Neural cell (in vitro differentiated cells): ENCODE results near the gene PEAK3. TPM values are rescaled to one million over a fixed set of nuclear protein-coding genes. Genes with fewer than 3 reads are reported as not detected.

Experiments
- H2AFZ ChIP-seq: fragments of 200-600, 300-800 bp; sonication (generic), shearing (Covaris generic); 2 replicates; pipeline ENCODE4 v1.6.0; 2014; ENCODE audit warnings: low read depth, mild to moderate bottlenecking, antibody characterized with exemption, low read length, moderate library complexity
- H3F3A ChIP-seq: fragments of 200-600 bp; shearing (Covaris generic); 2 replicates; pipeline ENCODE4 v1.6.1; 2016; ENCODE audit warnings: mild to moderate bottlenecking, moderate library complexity, mixed read lengths, antibody characterized with exemption, low read length; ENCODE audit not compliant: insufficient read depth, poor library complexity, severe bottlenecking
- H3K27ac ChIP-seq: fragments of 200-600, 300-800 bp; sonication (generic), shearing (Covaris generic); 2 replicates; pipeline ENCODE4 v1.5.1; 2014; ENCODE audit warnings: mild to moderate bottlenecking, low read length, moderate library complexity
- H3K27me3 ChIP-seq: fragments of 300-800, 200-600 bp; sonication (generic), shearing (Covaris generic); 2 replicates; pipeline ENCODE4 v1.6.0; 2014; ENCODE audit warnings: mild to moderate bottlenecking, low read depth, low read length, moderate library complexity; ENCODE audit not compliant: insufficient read depth
- H3K36me3 ChIP-seq: fragments of 300-800, 200-600 bp; sonication (generic), shearing (Covaris generic); 2 replicates; pipeline ENCODE4 v1.5.1; 2014; ENCODE audit warnings: mild to moderate bottlenecking, antibody characterized with exemption, low read length, moderate library complexity; ENCODE audit not compliant: insufficient read depth
- H3K4me2 ChIP-seq: fragments of 300-800, 200-600 bp; sonication (generic), shearing (Covaris generic); 2 replicates; pipeline ENCODE4 v1.6.0; 2014; ENCODE audit warnings: mild to moderate bottlenecking, low read length
- H3K4me3 ChIP-seq: fragments of 300-800, 200-600 bp; sonication (generic), shearing (Covaris generic); 2 replicates; pipeline ENCODE4 v1.5.1; 2014; ENCODE audit warnings: mild to moderate bottlenecking, low read length, moderate library complexity
- H3K79me2 ChIP-seq: fragments of 200-600 bp; shearing (Covaris generic); replicated peaks from 2 replicates; pipeline ENCODE4 v1.6.0; 2014; ENCODE audit warnings: mild to moderate bottlenecking, low read length, moderate library complexity; ENCODE audit not compliant: insufficient read depth
- H3K9ac ChIP-seq: fragments of 300-800, 200-600 bp; sonication (generic), shearing (Covaris generic); 2 replicates; pipeline ENCODE4 v1.6.1; 2016; ENCODE audit warnings: mild to moderate bottlenecking, low read length, mixed read lengths
- H3K9me2 ChIP-seq: fragments of 200-600 bp; shearing (Covaris generic); 2 replicates; pipeline ENCODE4 v1.6.1; 2016; ENCODE audit warnings: mild to moderate bottlenecking, low read length, mixed read lengths; ENCODE audit not compliant: insufficient read depth
- H3K9me3 ChIP-seq: fragments of 200-600, 300-800 bp; sonication (generic), shearing (Covaris generic); 2 replicates; pipeline ENCODE4 v1.6.1; 2016; ENCODE audit warnings: mild to moderate bottlenecking, mixed run types, low read length, moderate library complexity, mixed read lengths
- H4K20me1 ChIP-seq: fragments of 200-600 bp; shearing (Covaris generic); 2 replicates; pipeline ENCODE4 v1.6.1; 2016; ENCODE audit warnings: mild to moderate bottlenecking, mixed run types; ENCODE audit not compliant: insufficient read depth
- CTCF ChIP-seq: fragments of 450-650 bp; IDR thresholded peaks from 2 replicates; pipeline ENCODE4 v1.5.1; 2014; ENCODE audit warnings: antibody characterized with exemption, mild to moderate bottlenecking, moderate library complexity; ENCODE audit not compliant: poor library complexity, severe bottlenecking
- EZH2 ChIP-seq: fragments of 200-600, 300-800 bp; shearing (Covaris generic), sonication (generic); IDR thresholded peaks from 2 replicates; pipeline ENCODE4 v1.6.1; 2014; ENCODE audit warnings: antibody characterized with exemption, low read length, borderline replicate concordance, mild to moderate bottlenecking; ENCODE audit not compliant: insufficient read depth, poor library complexity, severe bottlenecking
- MXI1 ChIP-seq: fragments of 450-650 bp; conservative IDR thresholded peaks from 2 replicates; pipeline ENCODE4 v1.6.1; 2014; ENCODE audit warnings: antibody characterized with exemption, mild to moderate bottlenecking; ENCODE audit not compliant: poor library complexity, severe bottlenecking
- POLR2AphosphoS5 ChIP-seq: IDR thresholded peaks from 2 replicates; pipeline ENCODE4 v1.6.1; 2012
- REST ChIP-seq: IDR thresholded peaks from 2 replicates; pipeline ENCODE4 v1.6.1; 2012; ENCODE audit warnings: borderline replicate concordance
- TAF1 ChIP-seq: IDR thresholded peaks from 2 replicates; pipeline ENCODE4 v1.6.1; 2012; ENCODE audit warnings: low read depth
- polyA plus RNA-seq: library from polyadenylated mRNA; depleted of rRNA; stranded (reverse); fragments of >200 nt; gene quantifications from 2 replicates; pipeline ENCODE4 v1.2.3, GENCODE V29; 2014

Gene PEAK3
- polyA plus RNA-seq, 1 donor from 2014 or later, result not detected

- Histone ChIP-seq H3K9me2 (no peaks in the 10 kb centered on the region), H4K20me1 (no peaks in the 10 kb centered on the region), H3K9ac (no peak overlapping the region), H3K4me2 (no peak overlapping the region), H3K36me3 (no peaks in the 10 kb centered on the region), H3K9me3 (no peaks in the 10 kb centered on the region), H3K4me3 (no peak overlapping the region), H3K79me2 (no peaks in the 10 kb centered on the region), H3K27me3 (peaks cover 10% of the 10 kb centered on the region), H3F3A (no peaks in the 10 kb centered on the region), H3K27ac (no peak overlapping the region), H2AFZ (no peak overlapping the region)
- TF ChIP-seq CTCF (no peak), MXI1 (no peak), POLR2AphosphoS5 (no peak), TAF1 (no peak), REST (no peak)
Observed at GRCh38 chr19:2248136-2249009, 33.6 kb downstream of the PEAK3 start.

- no peaks in the 10 kb centered on the region for H3K36me3 ChIP-seq
- H2AFZ ChIP-seq, result no peak overlapping the region
- no peaks in the 10 kb centered on the region for H3K9me2 ChIP-seq
- H3K4me2 ChIP-seq, result no peak overlapping the region
- no peak overlapping the region for H3K27ac ChIP-seq
- H3K4me3 ChIP-seq, result no peak overlapping the region
- H3K9me3 ChIP-seq, result no peaks in the 10 kb centered on the region
- peaks cover 2% of the 10 kb centered on the region for H3K27me3 ChIP-seq
- no peaks in the 10 kb centered on the region for H3F3A ChIP-seq
- TF ChIP-seq EZH2 (no peak), TAF1 (no peak), POLR2AphosphoS5 (no peak)
- H3K79me2 ChIP-seq, result peaks cover 5% of the 10 kb centered on the region
- no peaks in the 10 kb centered on the region for H4K20me1 ChIP-seq
- H3K9ac ChIP-seq, result no peak overlapping the region
Observed at GRCh38 chr19:2247433-2248101, 34.4 kb downstream of the PEAK3 start.
